ENCODE measurements around the gene C10orf71.

GRCh38 chr10:49370326-49371100, 71.5 kb downstream of the C10orf71 start:
- TF ChIP-seq POLR2A (IDR thresholded peaks at IDR 0.05; ENCODE audit: low read length) (no peak), GATA1 (IDR thresholded peaks at IDR 0.05; ENCODE audit: low read depth, low read length) (no peak)

All from erythroblast (primary cell).